HepG2 (cell line): ENCODE results near the gene NES. TPM values are rescaled to one million over a fixed set of nuclear protein-coding genes. Genes with fewer than 3 reads are reported as not detected.

Experiments used
- ATAC-seq: fragments of 200-7000 bp; cut with Tn5 transposase; 3 replicates; pipeline ENCODE4 v1.9.1; 2020; ENCODE audit warnings: mild to moderate bottlenecking, moderate library complexity
- BruUV-seq: library from RNA; stranded (reverse); fragments of 400-500 nt; replicated peaks from 2 replicates; lab custom pipeline; 2021; lab: Mats Ljungman, UMichigan
- CTCF ChIA-PET: fragments of 300-600 bp; formaldehyde crosslinking; extraction: SDS; loops from one replicate; lab custom pipeline; 2021; ENCODE audit warnings: low total read pairs, inconsistent platforms, low intra/inter-chr PET ratio; lab: Yijun Ruan, JAX
- POLR2A ChIA-PET: fragments of 350-600 bp; sonication (Branson Sonifier 250); formaldehyde crosslinking; loops from one replicate; lab custom pipeline; 2020; ENCODE audit warnings: antibody characterized with exemption, inconsistent platforms; lab: Yijun Ruan, JAX
- DNase-seq: peaks from one replicate; pipeline ENCODE4 v3.0.0-alpha.2; 2015; ENCODE audit warnings: low spot score
- FAIRE-seq: peaks from 3 replicates; lab custom pipeline; 2011; peaks lifted over from hg19 to GRCh38; lab: Jason Lieb, UNC
- H2AFZ ChIP-seq: one replicate; pipeline ENCODE4 v1.6.1; 2011; ENCODE audit warnings: low read length, inconsistent platforms
- H3K27ac ChIP-seq: fragments of 300-600 bp; 3 replicates; pipeline ENCODE4 v1.8.0; 2011; ENCODE audit warnings: mixed run types, mild to moderate bottlenecking, mixed read lengths, low read length, inconsistent platforms; ENCODE audit not compliant: insufficient read depth; ENCODE audit errors: extremely low read length
- H3K27me3 ChIP-seq, 2 experiments: fragments of 200-600 bp in 1 of 2; 2 replicates in 1 of 2; 3 replicates in 1 of 2; pipeline versions ENCODE4 v1.6.0 to v1.8.0; 2011; ENCODE audit warnings: low read length in 2 of 2, mild to moderate bottlenecking in 2 of 2, moderate library complexity in 2 of 2, inconsistent platforms in 1 of 2; ENCODE audit not compliant: insufficient read depth in 2 of 2, control insufficient read depth in 1 of 2
- H3K36me3 ChIP-seq, 2 experiments: fragments of 200-600 bp in 1 of 2; replicated peaks in 1 of 2; 2 replicates in 1 of 2; 3 replicates in 1 of 2; pipeline versions ENCODE4 v1.5.1 to v1.8.0; 2011; ENCODE audit warnings: low read length in 2 of 2, inconsistent platforms in 1 of 2; ENCODE audit not compliant: insufficient read depth in 2 of 2, control insufficient read depth in 1 of 2
- H3K4me1 ChIP-seq: 2 replicates; pipeline ENCODE4 v1.5.1; 2012; ENCODE audit warnings: low read length, inconsistent platforms; ENCODE audit not compliant: insufficient read depth
- H3K4me2 ChIP-seq: 2 replicates; pipeline ENCODE4 v1.6.0; 2011; ENCODE audit warnings: low read depth, low read length, inconsistent platforms
- H3K4me3 ChIP-seq, 3 experiments: fragments of 200-600 bp in 1 of 3; sonication (generic), shearing (Covaris generic) in 1 of 3; replicated peaks in 1 of 3; 2 replicates each; pipeline ENCODE4 v1.5.1; 2011 to 2016; ENCODE audit warnings: low read length in 3 of 3, inconsistent platforms in 2 of 3, low read depth in 2 of 3, mild to moderate bottlenecking in 2 of 3, control low read depth in 1 of 3, mixed read lengths in 1 of 3; ENCODE audit not compliant: insufficient read depth in 1 of 3
- H3K79me2 ChIP-seq: one replicate; pipeline ENCODE4 v1.6.1; 2011; ENCODE audit warnings: low read length, inconsistent platforms; ENCODE audit not compliant: insufficient read depth
- H3K9ac ChIP-seq: 2 replicates; pipeline ENCODE4 v1.6.0; 2011; ENCODE audit warnings: mild to moderate bottlenecking, low read depth, low read length, inconsistent platforms; ENCODE audit not compliant: insufficient read depth
- H3K9me3 ChIP-seq: 2 replicates; pipeline ENCODE4 v1.5.1; 2012; ENCODE audit warnings: mild to moderate bottlenecking, low read length
- H4K20me1 ChIP-seq: 2 replicates; pipeline ENCODE4 v1.6.0; 2011; ENCODE audit warnings: inconsistent platforms, mild to moderate bottlenecking, low read length, moderate library complexity; ENCODE audit not compliant: insufficient read depth
- ASH2L ChIP-seq: fragments of 300-600, 200-600 bp; sonication (generic); IDR thresholded peaks from 2 replicates; pipeline ENCODE4 v1.7.0; 2017; ENCODE audit warnings: low read depth, mild to moderate bottlenecking, moderate library complexity, mixed read lengths, low read length; ENCODE audit not compliant: insufficient read length
- ATF2 ChIP-seq: sonication (generic); formaldehyde crosslinking; IDR thresholded peaks from 2 replicates; pipeline ENCODE4 v1.4.0; 2020; ENCODE audit warnings: missing genetic modification reagents
- ATF3 ChIP-seq: sonication (generic); formaldehyde crosslinking; IDR thresholded peaks from 2 replicates; pipeline ENCODE4 v1.4.0; 2020; ENCODE audit warnings: missing genetic modification reagents
- ATF7 ChIP-seq, 2 experiments: fragments of 450-650 bp in 1 of 2; sonication (generic) in 1 of 2; formaldehyde crosslinking in 1 of 2; IDR thresholded peaks; 2 replicates each; pipeline versions ENCODE4 v1.4.0 to v1.6.1; 2016 to 2020; ENCODE audit warnings: antibody characterized with exemption in 1 of 2, mild to moderate bottlenecking in 1 of 2, missing genetic modification reagents in 1 of 2
- ESRRA ChIP-seq: sonication (generic); formaldehyde crosslinking; IDR thresholded peaks from 2 replicates; pipeline ENCODE4 v1.5.1; 2020; ENCODE audit warnings: mild to moderate bottlenecking, low read depth, missing genetic modification reagents
- FOSL2 ChIP-seq: sonication (generic); formaldehyde crosslinking; IDR thresholded peaks from 2 replicates; pipeline ENCODE4 v1.4.0; 2020; ENCODE audit warnings: missing genetic modification reagents
- HNF4G ChIP-seq, 2 experiments: sonication (generic) in 1 of 2; formaldehyde crosslinking in 1 of 2; IDR thresholded peaks; 2 replicates each; pipeline versions ENCODE4 v1.4.0 to v1.6.1; 2011 to 2020; ENCODE audit warnings: borderline replicate concordance in 2 of 2, low read depth in 2 of 2, mild to moderate bottlenecking in 2 of 2, low read length in 1 of 2, missing genetic modification reagents in 1 of 2, moderate library complexity in 1 of 2
- IRF2 ChIP-seq: IDR thresholded peaks from 2 replicates; pipeline ENCODE4 v1.6.1; 2018; ENCODE audit warnings: missing genetic modification reagents, missing compliant biosample characterization
- RAD21 ChIP-seq: fragments of 450-650 bp; formaldehyde crosslinking; IDR thresholded peaks from 2 replicates; pipeline ENCODE4 v1.5.0; 2020; ENCODE audit warnings: mild to moderate bottlenecking
- SOX13 ChIP-seq, 3 experiments: fragments of 450-650 bp in 1 of 3; sonication (generic) in 1 of 3; formaldehyde crosslinking in 1 of 3; IDR thresholded peaks in 2 of 3; conservative IDR thresholded peaks in 1 of 3; 2 replicates each; pipeline versions ENCODE4 v1.5.0 to v1.6.1; 2016 to 2020; ENCODE audit warnings: antibody characterized with exemption in 1 of 3, mild to moderate bottlenecking in 1 of 3, missing compliant biosample characterization in 1 of 3, missing genetic modification reagents in 1 of 3, moderate library complexity in 1 of 3
- SOX5 ChIP-seq: IDR thresholded peaks from 2 replicates; pipeline ENCODE4 v1.6.1; 2016; ENCODE audit warnings: borderline replicate concordance
- SOX6 ChIP-seq, 2 experiments: fragments of 450-650 bp in 1 of 2; sonication (generic) in 1 of 2; formaldehyde crosslinking in 1 of 2; IDR thresholded peaks; 2 replicates each; pipeline versions ENCODE4 v1.4.0 to v1.6.1; 2017 to 2020; ENCODE audit warnings: antibody characterized with exemption in 1 of 2, mild to moderate bottlenecking in 1 of 2, missing genetic modification reagents in 1 of 2
- ZBTB38 ChIP-seq: sonication (generic); formaldehyde crosslinking; IDR thresholded peaks from 2 replicates; pipeline ENCODE4 v1.5.1; 2020; ENCODE audit warnings: mild to moderate bottlenecking, missing genetic modification reagents
- ZBTB8A ChIP-seq: sonication (generic); formaldehyde crosslinking; IDR thresholded peaks from 2 replicates; pipeline ENCODE4 v1.4.0; 2020; ENCODE audit warnings: mild to moderate bottlenecking, low read depth, missing genetic modification reagents, borderline replicate concordance
- ZNF704 ChIP-seq: sonication (generic); formaldehyde crosslinking; IDR thresholded peaks from 2 replicates; pipeline ENCODE4 v1.8.1; 2023; ENCODE audit warnings: mild to moderate bottlenecking, inconsistent platforms, moderate library complexity, missing genetic modification reagents, borderline replicate concordance
- ZNF746 ChIP-seq: sonication (generic); formaldehyde crosslinking; IDR thresholded peaks from 2 replicates; pipeline ENCODE4 v1.8.0; 2022; ENCODE audit warnings: mild to moderate bottlenecking, missing genetic modification reagents
- WGBS: methylation state at CpG from one replicate; pipeline ENCODE4 v1.1.6; 2017; ENCODE audit warnings: low lambda C conversion rate; 5-methylcytosine and 5-hydroxymethylcytosine counted together
- in situ Hi-C: cut with HindIII; loops from 2 replicates; pipeline ENCODE4 v1.10.0; 2017; ENCODE audit warnings: low pct_unique_long_range_greater_than_20kb; ENCODE audit not compliant: extremely low pct_ligation_motif_present
- intact Hi-C: fragments of 100-400 bp; cut with micrococcal nuclease; formaldehyde crosslinking; loops from one replicate; pipeline ENCODE4 v1.10.0; 2022; ENCODE audit not compliant: unreplicated experiment
- polyA plus RNA-seq, 8 experiments: library from polyadenylated mRNA; depleted of rRNA in 3 of 8; stranded (reverse) in 7 of 8; unstranded in 1 of 8; fragments of >200 nt; fragmentation: Illumina TruSeq in 4 of 8; extraction: Trizol in 4 of 8; gene quantifications; 2 replicates each; pipeline versions ENCODE4 v1.2.1 to v1.2.3, GENCODE V29; 2011 to 2016; ENCODE audit warnings: low read depth in 4 of 8, missing spikeins in 1 of 8, mixed read lengths in 1 of 8; ENCODE audit not compliant: insufficient read depth in 1 of 8
- total RNA-seq, 5 experiments: library from RNA; depleted of rRNA; stranded (reverse); fragments of >200 nt; fragmentation: Illumina TruSeq; extraction: Trizol; gene quantifications; 2 replicates each; pipeline ENCODE4 v1.2.3, GENCODE V29; 2016; ENCODE audit warnings: low read depth in 1 of 5

Gene NES
- total and polyA plus RNA-seq, 2 of the 13 experiments (the other 11 are each of a cell fraction or from before 2014, with no cell fraction given), result 1.7 to 16.6 TPM

- ATAC-seq (peak; percentile 63), FAIRE-seq (peak; percentile 87), DNase-seq (peak; percentile 41)
- H3K4me1 ChIP-seq, result peaks cover 55% of the 10 kb centered on the region
- intact Hi-C loops, result no loop called here
- POLR2A ChIA-PET, result interaction anchor here (1.0 to 9.1 kb wide), 2 partner anchors 11 to 55 kb away, joined by 3 to 189 read pairs; partner anchors contain the start of genes ISG20L2 and METTL25B
- no peaks in the 10 kb centered on the region for H3K36me3 ChIP-seq
- H3K9ac ChIP-seq, result no peak overlapping the region
- H3K27me3 ChIP-seq, result peaks cover 0 to 4% of the 10 kb centered on the region in 2 experiments; a peak in 4 of 5 replicates
- H3K27ac ChIP-seq, result no peak overlapping the region
- no peak overlapping the region for H3K4me3 ChIP-seq
- in situ Hi-C loops, result no loop called here
- no TSS peak for BruUV-seq
- H3K4me2 ChIP-seq, result peak overlapping the region; percentile 21; the same call in 1 of the 2 replicates
- H3K79me2 ChIP-seq, result peaks cover 2% of the 10 kb centered on the region
- H3K9me3 ChIP-seq, result no peaks in the 10 kb centered on the region
- H4K20me1 ChIP-seq, result no peaks in the 10 kb centered on the region
- CTCF ChIA-PET, result interaction anchor here (1.5 kb wide), 1 partner anchor 14 kb away, joined by 4 read pairs; no protein-coding TSS in a partner anchor
- H2AFZ ChIP-seq, result no peak overlapping the region
- WGBS, result 42% methylated on average over 3 of the region's 8 CpGs
- TF ChIP-seq SOX5 (CRISPR knock-in tag), result peak; percentile 67
- TF ChIP-seq ATF2, result peak; percentile 37; the same call in 1 of the 2 replicates
- TF ChIP-seq RAD21 (CRISPR knock-in tag), result no peak
- no peak for TF ChIP-seq ZNF704 (CRISPR knock-in tag)
- no peak for TF ChIP-seq IRF2 (CRISPR knock-in tag)
- peak; percentile 74 for TF ChIP-seq ATF7 (IDR thresholded peaks at IDR 0.05)
- no peak for TF ChIP-seq ATF7 (CRISPR knock-in tag; IDR thresholded peaks at IDR 0.05)
- no peak for TF ChIP-seq SOX6 (IDR thresholded peaks at IDR 0.05)
- TF ChIP-seq SOX6 (CRISPR knock-in tag; IDR thresholded peaks at IDR 0.05), result peak; percentile 76
- TF ChIP-seq ZBTB8A (CRISPR knock-in tag), result no peak
- no peak for TF ChIP-seq ZBTB38 (CRISPR knock-in tag)
- TF ChIP-seq FOSL2, result peak; percentile 24; the same call in 1 of the 2 replicates
- TF ChIP-seq HNF4G (IDR thresholded peaks at IDR 0.05; ENCODE audit: borderline replicate concordance, low read depth, low read length), result no peak
- no peak for TF ChIP-seq HNF4G (CRISPR knock-in tag; IDR thresholded peaks at IDR 0.05; ENCODE audit: borderline replicate concordance, low read depth)
- TF ChIP-seq ASH2L, result no peak
- TF ChIP-seq ZNF746 (CRISPR knock-in tag), result no peak
- 0 out of 2 replicates have a peak, but pooled peaks have one; percentile 59 for TF ChIP-seq ATF3
- TF ChIP-seq SOX13 (IDR thresholded peaks at IDR 0.05), result 0 out of 2 replicates have a peak, but pooled peaks have one; percentile 36
- TF ChIP-seq SOX13 (CRISPR knock-in tag; conservative IDR thresholded peaks at IDR 0.05 in 1 of 2, IDR thresholded peaks at IDR 0.05 in 1 of 2), result peak in 1 of 2 experiments; percentile 71; a peak in 2 of 4 replicates
- TF ChIP-seq ESRRA (CRISPR knock-in tag), result no peak
Measured at GRCh38 chr1:156673387-156674121, 3.7 kb downstream of the NES start.
